B cell (primary cell): ENCODE measurements around the gene MGAT2. TPM values are rescaled to one million over a fixed set of nuclear protein-coding genes. Genes with fewer than 3 reads are reported as not detected.

Experiments used
- ATAC-seq: fragments of 200-7000 bp; cut with Tn5 transposase; one replicate; pipeline ENCODE4 v1.10.0; 2021; ENCODE audit warnings: low read depth, mild to moderate bottlenecking, moderate number of reproducible peaks, moderate library complexity
- CTCF ChIA-PET: fragments of 350-600 bp; sonication (Branson Sonifier 250); formaldehyde crosslinking; loops from one replicate; lab custom pipeline; 2021; ENCODE audit warnings: antibody characterized with exemption, inconsistent platforms; lab: Charles Lee
- POLR2A ChIA-PET: fragments of 350-600 bp; sonication (Branson Sonifier 250); formaldehyde crosslinking; loops from one replicate; lab custom pipeline; 2021; ENCODE audit warnings: antibody characterized with exemption; lab: Charles Lee
- DNase-seq: peaks from one replicate; pipeline ENCODE4 v3.0.0; 2013
- H2AFZ ChIP-seq: 2 replicates; pipeline ENCODE4 v1.6.1; 2012; ENCODE audit warnings: mild to moderate bottlenecking, low read depth, low read length; ENCODE audit not compliant: insufficient read depth, poor library complexity, severe bottlenecking
- H3K27ac ChIP-seq, 2 donors: 1 replicate in 1 of 2; 2 replicates in 1 of 2; pipeline ENCODE4 v1.5.1; 2012 to 2013; ENCODE audit warnings: low read length in 2 of 2, mild to moderate bottlenecking in 2 of 2, moderate library complexity in 1 of 2
- H3K27me3 ChIP-seq, 4 experiments: fragments of 200-600 bp in 1 of 4; sonication (generic) in 1 of 4; replicated peaks in 1 of 4; 1 replicate in 2 of 4; 2 replicates in 2 of 4; pipeline versions ENCODE4 v1.6.1 to v1.7.0; 2013 to 2016; ENCODE audit warnings: low read length in 3 of 4, mild to moderate bottlenecking in 2 of 4, mixed read lengths in 1 of 4, moderate library complexity in 1 of 4; ENCODE audit not compliant: insufficient read depth in 4 of 4, control insufficient read depth in 3 of 4; ENCODE audit errors: control extremely low read depth in 1 of 4
- H3K36me3 ChIP-seq, 2 experiments: replicated peaks in 1 of 2; 1 replicate in 1 of 2; 2 replicates in 1 of 2; pipeline versions ENCODE4 v1.6.1 to v1.7.1; 2013; ENCODE audit warnings: low read length in 1 of 2; ENCODE audit not compliant: insufficient read depth in 2 of 2, control insufficient read depth in 1 of 2; ENCODE audit errors: control extremely low read depth in 1 of 2, extremely low read depth in 1 of 2
- H3K4me1 ChIP-seq, 2 donors: fragments of 200-600 bp in 1 of 2; sonication (generic) in 1 of 2; 1 replicate in 1 of 2; 2 replicates in 1 of 2; pipeline versions ENCODE4 v1.5.1 to v1.6.1; 2013 to 2017; ENCODE audit warnings: low read length in 2 of 2; ENCODE audit not compliant: control insufficient read depth in 2 of 2, insufficient read depth in 2 of 2
- H3K4me2 ChIP-seq: replicated peaks from 2 replicates; pipeline ENCODE3; 2012; ENCODE audit warnings: mild to moderate bottlenecking, low read depth, low read length; ENCODE audit not compliant: poor library complexity, severe bottlenecking
- H3K4me3 ChIP-seq, 5 experiments: fragments of 200-600 bp in 1 of 5; sonication (generic) in 1 of 5; 1 replicate in 3 of 5; 2 replicates in 2 of 5; pipeline versions ENCODE4 v1.5.1 to v1.7.0; 2011 to 2016; ENCODE audit warnings: low read length in 4 of 5, mild to moderate bottlenecking in 4 of 5, low read depth in 2 of 5, control low read depth in 1 of 5, moderate library complexity in 1 of 5; ENCODE audit not compliant: insufficient read depth in 1 of 5; ENCODE audit errors: control extremely low read depth in 1 of 5, extremely low read depth in 1 of 5
- H3K79me2 ChIP-seq: fragments of 200-600 bp; sonication (generic); one replicate; pipeline ENCODE4 v1.6.0; 2016; ENCODE audit warnings: low read length; ENCODE audit not compliant: control insufficient read depth, insufficient read depth
- H3K9ac ChIP-seq: fragments of 200-600 bp; sonication (generic); 2 replicates; pipeline ENCODE4 v1.6.1; 2017; ENCODE audit warnings: mild to moderate bottlenecking, low read length, moderate library complexity
- H3K9me3 ChIP-seq, 3 donors: one replicate each; pipeline versions ENCODE4 v1.6.1 to v1.7.1; 2013; ENCODE audit warnings: low read length in 2 of 3; ENCODE audit not compliant: control insufficient read depth in 2 of 3, insufficient read depth in 1 of 3; ENCODE audit errors: control extremely low read depth in 1 of 3
- H4K20me1 ChIP-seq: 2 replicates; pipeline ENCODE4 v1.6.0; 2012; ENCODE audit warnings: mild to moderate bottlenecking, low read length; ENCODE audit not compliant: insufficient read depth, control insufficient read depth, poor library complexity, severe bottlenecking
- H3K27ac Mint-ChIP-seq: one replicate; pipeline ENCODE4 v1.8.0; 2021; ENCODE audit warnings: mixed read lengths
- H3K27me3 Mint-ChIP-seq: one replicate; pipeline ENCODE4 v1.8.0; 2021; ENCODE audit warnings: mixed read lengths
- H3K4me1 Mint-ChIP-seq: one replicate; pipeline ENCODE4 v1.8.0; 2021; ENCODE audit warnings: mixed read lengths
- H3K4me3 Mint-ChIP-seq: one replicate; pipeline ENCODE4 v1.8.0; 2021; ENCODE audit warnings: mixed read lengths
- H3K9me3 Mint-ChIP-seq: one replicate; pipeline ENCODE4 v1.8.0; 2022; ENCODE audit warnings: mixed read lengths; ENCODE audit not compliant: insufficient read depth
- CTCF ChIP-seq: fragments of 200-600 bp; IDR thresholded peaks from one replicate; pipeline ENCODE4 v1.8.0; 2022; ENCODE audit warnings: antibody characterized with exemption, mild to moderate bottlenecking
- EZH2 ChIP-seq: IDR thresholded peaks from 2 replicates; pipeline ENCODE4 v1.6.1; 2012; ENCODE audit warnings: borderline replicate concordance, low read depth, mild to moderate bottlenecking, moderate library complexity, low read length; ENCODE audit not compliant: insufficient read depth, poor library complexity, severe bottlenecking
- WGBS: methylation state at CpG from one replicate; pipeline ENCODE4 v1.1.5; 2013; ENCODE audit warnings: missing lambda C conversion rate; ENCODE audit not compliant: insufficient coverage; 5-methylcytosine and 5-hydroxymethylcytosine counted together
- intact Hi-C: fragments of 100-400 bp; cut with micrococcal nuclease; formaldehyde crosslinking; loops from one replicate; pipeline ENCODE4 v1.10.0; 2022
- polyA plus RNA-seq: library from polyadenylated mRNA; depleted of rRNA; stranded (reverse); fragments of >200 nt; gene quantifications from 2 replicates; pipeline ENCODE4 v1.2.3, GENCODE V29; 2012
- total RNA-seq, 2 donors: library from RNA; stranded (reverse); fragments of 120-200 nt in 1 of 2; gene quantifications; 1 replicate in 1 of 2; 2 replicates in 1 of 2; pipeline versions ENCODE4 v1.2.3 to v1.2.4, GENCODE V29; 2013 to 2022

MGAT2 gene
- total and polyA plus RNA-seq, 2 donors (not counting 1 experiment from before 2014, with no cell fraction given): 12.3 to 39.9 TPM

- Histone ChIP-seq H3K4me2 (peak within 1 kb of the TSS; percentile 87), H3K9ac (peak within 1 kb of the TSS; percentile 96), H3K4me3 (peak within 1 kb of the TSS; percentile 70 to 100 (median 88)), H2AFZ (peak within 1 kb of the TSS; percentile 68), H4K20me1 (peaks cover 38% of the 10 kb centered on the region), H3K79me2 (peaks cover 52% of the 10 kb centered on the region), H3K27me3 (no peaks in the 10 kb centered on the region), H3K36me3 (peaks cover 10 to 28% of the 10 kb centered on the region in 2 experiments), H3K27ac (peak within 1 kb of the TSS; percentile 88 to 95), H3K9me3 (no peaks in the 10 kb centered on the region), H3K4me1 (peaks cover 17 to 24% of the 10 kb centered on the region in 2 donors)
- Mint-ChIP-seq H3K27ac (peak within 1 kb of the TSS; percentile 100), H3K4me1 (peaks cover 46% of the 10 kb centered on the region), H3K4me3 (peak within 1 kb of the TSS; percentile 88), H3K9me3 (no peaks in the 10 kb centered on the region), H3K27me3 (no peaks in the 10 kb centered on the region)
- no peak for TF ChIP-seq EZH2
- TF ChIP-seq CTCF: no peak
- under 1% methylated on average over 42 of the region's 55 CpGs for WGBS
- POLR2A ChIA-PET: interaction anchor here (0.7 to 3.4 kb wide), 8 partner anchors 9 to 784 kb away, joined by 3 to 53 read pairs (median 10); partner anchors contain the start of genes DNAAF2, KLHDC2, LRR1 and MGAT2
- CTCF ChIA-PET: interaction anchor here (0.5 to 5.4 kb wide), 8 partner anchors 10 to 282 kb away, joined by 3 to 92 read pairs (median 11); partner anchors contain the start of genes DNAAF2, KLHDC2, LRR1 and MGAT2
- intact Hi-C loops: loop anchor here (1.0 to 10.0 kb wide), 7 partner anchors 34 to 949 kb away; partner anchors contain the start of genes DMAC2L, KLHDC1, KLHDC2 and L2HGDH
- DNase-seq: peak; percentile 100
- ATAC-seq: peak; percentile 86
Observed at GRCh38 chr14:49585803-49586672, 34.6 kb upstream of the MGAT2 start, which contains the start of gene RPS29. RPS29 (minus strand) TSS chr14:49586380; CDS start chr14:49586346, 34 bp downstream.
